Astrocyte of the cerebellum (primary cell): ENCODE results near the gene FFAR3.

Experiments used
- DNase-seq: peaks from one replicate; pipeline ENCODE4 v3.0.0-alpha.2; 2011; ENCODE audit warnings: low read depth
- H3K4me3 ChIP-seq: 2 replicates; pipeline ENCODE4 v1.5.1; 2011; ENCODE audit warnings: mild to moderate bottlenecking, low read depth, low read length, moderate library complexity
- in situ Hi-C: cut with HindIII; loops from 2 replicates; pipeline ENCODE4 v1.10.0; 2017; ENCODE audit warnings: low sequenced_read_pairs
- TF ChIP-seq, protein P1 (sequence below): IDR thresholded peaks from 2 replicates; pipeline ENCODE4 v1.5.1; 2012; ENCODE audit warnings: low read length, low read depth, moderate library complexity, mild to moderate bottlenecking; ENCODE audit errors: missing control alignments

The FFAR3 gene

DNA sequence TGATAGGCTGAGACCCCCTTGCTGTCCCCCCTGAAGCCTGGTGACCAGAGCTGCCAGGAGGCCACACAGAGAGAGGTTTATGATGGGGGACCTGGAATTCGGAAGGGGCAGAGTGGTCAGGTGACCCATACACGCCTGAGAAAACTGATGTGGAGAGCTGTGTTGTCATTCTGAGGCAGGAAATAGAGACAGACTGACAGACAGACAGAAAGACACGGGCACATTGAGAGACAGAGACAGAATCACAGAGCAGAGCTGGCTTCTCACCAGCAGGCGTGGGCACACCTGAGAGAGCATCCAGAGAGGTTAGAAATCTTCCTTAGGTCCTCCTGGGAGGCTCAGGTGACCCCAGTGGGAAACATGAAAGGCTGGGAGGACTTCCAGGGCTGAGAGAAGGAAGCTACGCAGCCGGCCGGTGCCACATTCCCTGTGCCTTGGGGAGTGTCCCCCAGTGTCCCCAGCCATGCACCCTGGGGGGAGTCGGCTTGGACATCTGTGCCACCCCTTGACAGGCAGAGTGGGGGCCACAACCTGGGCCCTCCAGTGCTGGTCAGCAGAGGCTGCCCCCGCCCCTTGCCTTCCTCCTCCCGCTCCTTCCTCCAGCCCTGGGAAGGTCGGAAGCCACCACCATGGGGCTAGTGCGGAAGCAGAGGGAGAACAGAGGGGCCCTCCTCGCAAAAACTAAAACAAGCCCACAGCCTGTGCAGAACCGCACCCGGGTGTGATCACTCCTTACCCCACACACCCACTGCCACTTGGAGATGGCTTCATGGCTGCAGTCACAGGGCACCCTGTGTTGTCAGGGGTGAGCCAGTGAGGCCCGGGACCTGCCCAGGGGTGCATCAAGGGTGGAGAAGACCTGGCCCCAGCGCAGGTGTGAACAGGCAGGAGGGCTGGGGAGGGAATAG is 8.4 kb upstream of the FFAR3 start:
- no peak for DNase-seq
- in situ Hi-C loops, result loop anchor here (5.0 kb wide), 2 partner anchors 82 to 157 kb away; no protein-coding TSS in a partner anchor
- H3K4me3 ChIP-seq, result no peak overlapping the region
- TF ChIP-seq, protein P1, sequence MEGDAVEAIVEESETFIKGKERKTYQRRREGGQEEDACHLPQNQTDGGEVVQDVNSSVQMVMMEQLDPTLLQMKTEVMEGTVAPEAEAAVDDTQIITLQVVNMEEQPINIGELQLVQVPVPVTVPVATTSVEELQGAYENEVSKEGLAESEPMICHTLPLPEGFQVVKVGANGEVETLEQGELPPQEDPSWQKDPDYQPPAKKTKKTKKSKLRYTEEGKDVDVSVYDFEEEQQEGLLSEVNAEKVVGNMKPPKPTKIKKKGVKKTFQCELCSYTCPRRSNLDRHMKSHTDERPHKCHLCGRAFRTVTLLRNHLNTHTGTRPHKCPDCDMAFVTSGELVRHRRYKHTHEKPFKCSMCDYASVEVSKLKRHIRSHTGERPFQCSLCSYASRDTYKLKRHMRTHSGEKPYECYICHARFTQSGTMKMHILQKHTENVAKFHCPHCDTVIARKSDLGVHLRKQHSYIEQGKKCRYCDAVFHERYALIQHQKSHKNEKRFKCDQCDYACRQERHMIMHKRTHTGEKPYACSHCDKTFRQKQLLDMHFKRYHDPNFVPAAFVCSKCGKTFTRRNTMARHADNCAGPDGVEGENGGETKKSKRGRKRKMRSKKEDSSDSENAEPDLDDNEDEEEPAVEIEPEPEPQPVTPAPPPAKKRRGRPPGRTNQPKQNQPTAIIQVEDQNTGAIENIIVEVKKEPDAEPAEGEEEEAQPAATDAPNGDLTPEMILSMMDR, result no peak

DNA sequence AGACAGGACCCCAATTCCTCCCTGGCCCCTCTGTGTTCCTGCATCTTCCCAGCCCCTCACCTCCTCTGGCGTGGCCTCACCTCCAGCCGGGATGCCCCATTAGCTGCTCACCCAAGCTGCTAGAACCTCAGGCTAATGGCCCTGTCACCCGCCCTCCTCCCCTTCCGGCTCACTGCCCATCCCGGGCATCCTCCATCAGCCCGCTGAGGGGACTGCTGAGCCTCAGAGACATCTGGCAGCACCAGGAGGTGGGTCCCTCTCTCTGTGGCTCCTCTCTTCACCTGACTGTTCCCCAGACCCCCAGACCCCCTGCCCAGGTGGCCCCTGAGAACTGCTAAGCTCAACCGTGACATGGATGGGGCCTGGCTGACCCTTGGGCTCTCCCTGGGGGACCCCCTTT is 7.7 kb upstream of the FFAR3 start:
- in situ Hi-C loops, result loop anchor here (5.0 kb wide), 2 partner anchors 82 to 157 kb away; no protein-coding TSS in a partner anchor
- TF ChIP-seq, protein P1, result no peak
- DNase-seq, result no peak
- H3K4me3 ChIP-seq, result no peak overlapping the region

DNA sequence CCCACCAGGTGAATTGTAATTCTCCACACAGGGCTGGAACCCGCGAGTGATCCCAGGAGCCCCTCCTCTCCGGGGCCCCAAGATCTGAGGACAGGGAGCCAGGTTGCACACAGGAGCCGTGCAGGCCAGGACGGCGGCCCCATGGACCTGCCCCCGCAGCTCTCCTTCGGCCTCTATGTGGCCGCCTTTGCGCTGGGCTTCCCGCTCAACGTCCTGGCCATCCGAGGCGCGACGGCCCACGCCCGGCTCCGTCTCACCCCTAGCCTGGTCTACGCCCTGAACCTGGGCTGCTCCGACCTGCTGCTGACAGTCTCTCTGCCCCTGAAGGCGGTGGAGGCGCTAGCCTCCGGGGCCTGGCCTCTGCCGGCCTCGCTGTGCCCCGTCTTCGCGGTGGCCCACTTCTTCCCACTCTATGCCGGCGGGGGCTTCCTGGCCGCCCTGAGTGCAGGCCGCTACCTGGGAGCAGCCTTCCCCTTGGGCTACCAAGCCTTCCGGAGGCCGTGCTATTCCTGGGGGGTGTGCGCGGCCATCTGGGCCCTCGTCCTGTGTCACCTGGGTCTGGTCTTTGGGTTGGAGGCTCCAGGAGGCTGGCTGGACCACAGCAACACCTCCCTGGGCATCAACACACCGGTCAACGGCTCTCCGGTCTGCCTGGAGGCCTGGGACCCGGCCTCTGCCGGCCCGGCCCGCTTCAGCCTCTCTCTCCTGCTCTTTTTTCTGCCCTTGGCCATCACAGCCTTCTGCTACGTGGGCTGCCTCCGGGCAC is 6.7 kb upstream of the FFAR3 start:
- no peak for DNase-seq
- TF ChIP-seq, protein P1, result no peak
- in situ Hi-C loops, result loop anchor here (5.0 kb wide), 2 partner anchors 81 to 156 kb away; no protein-coding TSS in a partner anchor
- H3K4me3 ChIP-seq, result no peak overlapping the region

- in situ Hi-C loops, result loop anchor here (5.0 kb wide), 2 partner anchors 80 to 155 kb away; no protein-coding TSS in a partner anchor
- no peak overlapping the region for H3K4me3 ChIP-seq
- TF ChIP-seq, protein P1, result no peak
- DNase-seq, result no peak
Observed at GRCh38 chr19:35352177-35352447, 6.1 kb upstream of the FFAR3 start.

GRCh38 chr19:35352448-35353304 is 5.6 kb upstream of the FFAR3 start:
- in situ Hi-C loops, result loop anchor here (5.0 kb wide), 2 partner anchors 80 to 155 kb away; no protein-coding TSS in a partner anchor
- H3K4me3 ChIP-seq, result no peak overlapping the region
- DNase-seq, result peak; percentile 26
- TF ChIP-seq, protein P1, result peak; percentile 82

- in situ Hi-C loops, result loop anchor here (5.0 kb wide), 2 partner anchors 79 to 154 kb away; no protein-coding TSS in a partner anchor
- H3K4me3 ChIP-seq, result no peak overlapping the region
- TF ChIP-seq, protein P1, result no peak
- DNase-seq, result no peak
Observed at GRCh38 chr19:35353635-35354034, 4.6 kb upstream of the FFAR3 start.
